ENCODE data around the gene NDST3. TPM values are rescaled to one million over a fixed set of nuclear protein-coding genes. Genes with fewer than 3 reads are reported as not detected.

NDST3 gene
- total RNA-seq, 1 experiment from 2014 or later, result 0.70 TPM

DNA sequence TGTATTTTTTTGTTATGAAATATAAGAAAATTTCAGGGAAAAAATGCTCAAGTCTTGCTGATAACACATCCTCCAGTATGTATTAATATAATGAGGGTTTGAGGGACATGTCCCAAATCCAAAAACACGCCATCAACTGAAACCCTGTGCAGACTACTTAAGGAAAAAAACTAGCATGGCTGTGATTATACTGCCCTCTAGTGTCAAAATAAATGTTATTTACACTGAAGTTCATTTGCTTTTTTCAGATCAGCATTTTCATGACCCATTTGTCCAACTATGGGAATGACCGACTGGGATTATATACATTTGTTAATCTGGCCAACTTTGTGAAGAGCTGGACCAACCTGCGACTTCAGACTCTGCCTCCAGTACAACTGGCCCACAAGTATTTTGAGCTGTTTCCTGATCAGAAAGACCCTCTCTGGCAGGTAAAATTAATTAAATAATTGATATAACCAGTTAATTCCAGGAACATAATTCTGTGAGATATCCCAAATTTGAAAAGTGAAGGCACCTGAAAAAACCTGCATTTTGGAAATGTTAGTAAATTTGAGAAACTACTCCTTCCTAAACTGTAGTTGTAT, 190.1 kb downstream of the NDST3 start:
- no peak overlapping the region for H3K4me3 Mint-ChIP-seq
- no peak overlapping the region for H4K91ac ChIP-seq (ENCODE audit: insufficient read length, low read depth, low read length)

More for the DNA sequence above, 190.1 kb downstream of the NDST3 start:
- Histone ChIP-seq H4K8ac (replicated peaks; ENCODE audit: insufficient read length, low read depth, low read length) (no peak overlapping the region), H2BK20ac (ENCODE audit: low read depth, low read length, poor library complexity, severe bottlenecking) (no peak overlapping the region), H3K4me1 (ENCODE audit: insufficient read depth, low read length) (no peaks in the 10 kb centered on the region), H3K27ac (ENCODE audit: insufficient read length, low read depth, low read length) (no peak overlapping the region), H3K79me1 (ENCODE audit: insufficient read depth, low read depth, low read length, poor library complexity, severe bottlenecking) (no peaks in the 10 kb centered on the region), H3K4ac (ENCODE audit: low read depth, low read length) (no peak overlapping the region), H3K27me3 (ENCODE audit: insufficient read depth, low read length) (no peaks in the 10 kb centered on the region), H3K18ac (ENCODE audit: insufficient read length, low read depth, low read length) (no peak overlapping the region), H3K14ac (ENCODE audit: insufficient read depth, low read length) (no peak overlapping the region), H3K4me2 (ENCODE audit: insufficient read depth, insufficient read length, low read length) (no peak overlapping the region), H3K79me2 (ENCODE audit: insufficient read depth, low read length) (no peaks in the 10 kb centered on the region), H2AK5ac (ENCODE audit: insufficient read length, low read length) (no peak overlapping the region), H2BK120ac (ENCODE audit: low read depth, low read length, poor library complexity, severe bottlenecking) (no peak overlapping the region), H3K23me2 (ENCODE audit: insufficient read length, low read depth, low read length, poor library complexity, severe bottlenecking) (no peaks in the 10 kb centered on the region), H4K5ac (ENCODE audit: insufficient read length, low read depth, low read length) (no peak overlapping the region), H2AFZ (ENCODE audit: low read length) (no peak overlapping the region), H3K23ac (ENCODE audit: insufficient read length, low read depth, low read length) (no peak overlapping the region), H2BK12ac (ENCODE audit: insufficient read length, low read depth, low read length) (no peak overlapping the region), H2BK15ac (ENCODE audit: low read depth, low read length) (no peak overlapping the region), H3K9me3 (ENCODE audit: control insufficient read depth, low read depth, low read length) (no peaks in the 10 kb centered on the region), H4K20me1 (ENCODE audit: control insufficient read depth, insufficient read depth, insufficient read length) (no peaks in the 10 kb centered on the region), H3K56ac (ENCODE audit: insufficient read length, low read depth, low read length) (no peak overlapping the region), H3T11ph (ENCODE audit: low read length) (no peak overlapping the region), H3K9ac (ENCODE audit: extremely low read depth, insufficient read length, low read length) (no peak overlapping the region), H2BK5ac (ENCODE audit: insufficient read length, low read length) (no peak overlapping the region)
- TF ChIP-seq, protein P1, sequence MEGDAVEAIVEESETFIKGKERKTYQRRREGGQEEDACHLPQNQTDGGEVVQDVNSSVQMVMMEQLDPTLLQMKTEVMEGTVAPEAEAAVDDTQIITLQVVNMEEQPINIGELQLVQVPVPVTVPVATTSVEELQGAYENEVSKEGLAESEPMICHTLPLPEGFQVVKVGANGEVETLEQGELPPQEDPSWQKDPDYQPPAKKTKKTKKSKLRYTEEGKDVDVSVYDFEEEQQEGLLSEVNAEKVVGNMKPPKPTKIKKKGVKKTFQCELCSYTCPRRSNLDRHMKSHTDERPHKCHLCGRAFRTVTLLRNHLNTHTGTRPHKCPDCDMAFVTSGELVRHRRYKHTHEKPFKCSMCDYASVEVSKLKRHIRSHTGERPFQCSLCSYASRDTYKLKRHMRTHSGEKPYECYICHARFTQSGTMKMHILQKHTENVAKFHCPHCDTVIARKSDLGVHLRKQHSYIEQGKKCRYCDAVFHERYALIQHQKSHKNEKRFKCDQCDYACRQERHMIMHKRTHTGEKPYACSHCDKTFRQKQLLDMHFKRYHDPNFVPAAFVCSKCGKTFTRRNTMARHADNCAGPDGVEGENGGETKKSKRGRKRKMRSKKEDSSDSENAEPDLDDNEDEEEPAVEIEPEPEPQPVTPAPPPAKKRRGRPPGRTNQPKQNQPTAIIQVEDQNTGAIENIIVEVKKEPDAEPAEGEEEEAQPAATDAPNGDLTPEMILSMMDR (conservative IDR thresholded peaks at IDR 0.05), result peak; percentile 80
- H3K27me3 Mint-ChIP-seq (ENCODE audit: low read depth), result no peaks in the 10 kb centered on the region
- no peaks in the 10 kb centered on the region for H3K36me3 Mint-ChIP-seq (ENCODE audit: insufficient read depth in 1 of 3, low read depth in 3 of 3)
- H3K4me1 Mint-ChIP-seq, result no peaks in the 10 kb centered on the region
- H3K27ac Mint-ChIP-seq, result no peak overlapping the region
- no CpG with 5 or more reads among the region's 3 CpGs for WGBS (ENCODE audit: extremely low coverage, insufficient read length, low lambda C conversion rate)
- H3K9me3 Mint-ChIP-seq, result no peaks in the 10 kb centered on the region
- no peak for DNase-seq
